Vagina (tissue), 2 donors: Measurements from ENCODE around the gene ARHGAP8.

Source experiments
- CTCF ChIP-seq, 3 experiments: fragments of 450-650 bp in 2 of 3; fragments of 200-600 bp in 1 of 3; sonication (generic) in 1 of 3; IDR thresholded peaks; one replicate each; pipeline ENCODE4 v1.5.1; 2017 to 2019; ENCODE audit warnings: antibody characterized with exemption in 3 of 3, mild to moderate bottlenecking in 2 of 3, moderate library complexity in 2 of 3
- POLR2A ChIP-seq, 2 donors: fragments of 450-650 bp; IDR thresholded peaks; one replicate each; pipeline ENCODE4 v1.6.1; 2017; ENCODE audit warnings: antibody characterized with exemption in 2 of 2, mild to moderate bottlenecking in 2 of 2, moderate library complexity in 2 of 2

GRCh38 chr22:44804327-44804726 is 52.0 kb downstream of the ARHGAP8 start:
- no peak for TF ChIP-seq CTCF (IDR thresholded peaks at IDR 0.05)
- TF ChIP-seq POLR2A (IDR thresholded peaks at IDR 0.05) = no peak
